MM.1S (cell line): ENCODE data around the gene SSUH2.

Experiments used
- DNase-seq: peaks from one replicate; pipeline ENCODE4 v3.0.0-alpha.2; 2015
- H2AFZ ChIP-seq: fragments of 300-600 bp; sonication (generic); 2 replicates; pipeline ENCODE4 v1.6.0; 2016; ENCODE audit warnings: antibody characterized with exemption, low read length
- H3F3A ChIP-seq: fragments of 300-600 bp; sonication (generic); 2 replicates; pipeline ENCODE4 v1.6.1; 2016; ENCODE audit warnings: mild to moderate bottlenecking, antibody characterized with exemption, low read length, moderate library complexity, mixed read lengths; ENCODE audit not compliant: insufficient read depth
- H3K27ac ChIP-seq: fragments of 300-600 bp; sonication (generic); 2 replicates; pipeline ENCODE4 v1.5.1; 2016; ENCODE audit warnings: mild to moderate bottlenecking, low read length
- H3K27me3 ChIP-seq: fragments of 300-600 bp; sonication (generic); replicated peaks from 2 replicates; pipeline ENCODE4 v1.6.0; 2016; ENCODE audit warnings: low read length; ENCODE audit not compliant: insufficient read depth
- H3K36me3 ChIP-seq: fragments of 300-600 bp; sonication (generic); replicated peaks from 2 replicates; pipeline ENCODE4 v1.6.1; 2016; ENCODE audit warnings: mild to moderate bottlenecking, low read length, mixed read lengths; ENCODE audit not compliant: insufficient read depth
- H3K4me1 ChIP-seq: fragments of 300-600 bp; sonication (generic); 2 replicates; pipeline ENCODE4 v1.6.1; 2016; ENCODE audit warnings: low read length, mixed read lengths
- H3K4me2 ChIP-seq: fragments of 300-600 bp; sonication (generic); 2 replicates; pipeline ENCODE4 v1.6.0; 2016; ENCODE audit warnings: low read depth, low read length
- H3K4me3 ChIP-seq: fragments of 300-600 bp; sonication (generic); 2 replicates; pipeline ENCODE4 v1.5.1; 2016; ENCODE audit warnings: low read length, mixed read lengths
- H3K79me2 ChIP-seq: fragments of 300-600 bp; sonication (generic); 2 replicates; pipeline ENCODE4 v1.6.1; 2016; ENCODE audit warnings: mixed run types, low read length, mixed read lengths
- H3K9ac ChIP-seq: fragments of 300-600 bp; sonication (generic); 2 replicates; pipeline ENCODE4 v1.6.1; 2016; ENCODE audit warnings: low read length, mixed read lengths
- H3K9me2 ChIP-seq: fragments of 300-600 bp; sonication (generic); replicated peaks from 2 replicates; pipeline ENCODE4 v1.6.1; 2016; ENCODE audit warnings: mild to moderate bottlenecking, low read length, mixed read lengths; ENCODE audit not compliant: insufficient read depth
- H3K9me3 ChIP-seq: fragments of 300-600 bp; sonication (generic); replicated peaks from 2 replicates; pipeline ENCODE4 v1.6.1; 2016; ENCODE audit warnings: mild to moderate bottlenecking, low read length, mixed read lengths; ENCODE audit not compliant: insufficient read depth
- H4K20me1 ChIP-seq: fragments of 300-600 bp; sonication (generic); 2 replicates; pipeline ENCODE4 v1.6.1; 2016; ENCODE audit warnings: mild to moderate bottlenecking, low read length, moderate library complexity, mixed read lengths; ENCODE audit not compliant: insufficient read depth
- EZH2 ChIP-seq: fragments of 300-600 bp; sonication (generic); optimal IDR thresholded peaks from 2 replicates; pipeline ENCODE3; 2017; ENCODE audit warnings: low read depth, mild to moderate bottlenecking, antibody characterized with exemption, low read length, mixed read lengths
- EZH2phosphoT487 ChIP-seq: fragments of 300-600 bp; sonication (generic); IDR thresholded peaks from 2 replicates; pipeline ENCODE4 v1.6.1; 2018; ENCODE audit warnings: antibody characterized with exemption, low read length
- TF ChIP-seq, protein P1 (sequence below): fragments of 300-600 bp; sonication (generic); IDR thresholded peaks from 2 replicates; pipeline ENCODE4 v1.5.1; 2016; ENCODE audit warnings: antibody characterized with exemption, low read length, mixed read lengths

SSUH2 gene

DNA sequence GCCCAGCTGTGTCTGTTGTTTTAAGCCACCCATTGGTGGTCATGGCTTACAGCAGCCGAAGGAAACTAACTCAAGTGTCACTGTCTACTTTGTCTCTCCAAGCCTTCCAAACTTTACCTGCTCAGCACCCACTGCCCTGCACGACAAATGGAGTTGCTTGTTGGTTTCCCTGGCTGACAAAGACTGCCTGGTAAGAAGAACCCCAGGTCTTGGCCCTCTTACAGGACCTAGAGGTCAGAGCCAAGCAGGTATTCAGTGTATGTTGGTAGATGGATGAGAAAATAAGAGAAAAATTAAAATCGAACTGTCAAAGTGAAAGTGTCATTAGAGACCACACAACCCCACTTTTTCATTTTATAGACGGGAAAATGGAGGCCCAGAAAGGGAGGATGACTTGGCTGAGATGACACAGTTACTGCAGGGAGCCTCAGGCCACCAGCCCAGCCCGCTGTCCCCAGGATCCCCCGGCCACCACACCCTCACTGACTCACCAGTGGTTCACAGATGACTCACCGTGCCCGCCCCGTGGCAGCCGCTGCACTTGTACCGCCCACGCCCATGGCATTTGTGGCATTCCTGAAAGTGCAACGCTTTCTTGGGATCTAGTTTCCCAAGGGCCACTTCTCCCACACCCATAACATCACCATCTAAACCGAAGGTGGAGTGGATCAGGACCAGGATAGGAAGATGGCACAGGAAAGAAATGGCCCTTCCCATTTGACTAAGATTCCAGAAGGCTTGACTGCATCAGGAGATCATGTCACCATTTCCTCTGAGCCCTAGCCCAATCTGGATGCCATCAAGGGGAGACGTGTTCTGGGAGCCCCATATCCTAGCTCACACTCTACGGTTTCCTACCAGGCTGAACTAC lies 15.2 kb downstream of the SSUH2 start:
- no peak overlapping the region for H3K4me3 ChIP-seq
- H3K4me2 ChIP-seq = no peak overlapping the region

DNA sequence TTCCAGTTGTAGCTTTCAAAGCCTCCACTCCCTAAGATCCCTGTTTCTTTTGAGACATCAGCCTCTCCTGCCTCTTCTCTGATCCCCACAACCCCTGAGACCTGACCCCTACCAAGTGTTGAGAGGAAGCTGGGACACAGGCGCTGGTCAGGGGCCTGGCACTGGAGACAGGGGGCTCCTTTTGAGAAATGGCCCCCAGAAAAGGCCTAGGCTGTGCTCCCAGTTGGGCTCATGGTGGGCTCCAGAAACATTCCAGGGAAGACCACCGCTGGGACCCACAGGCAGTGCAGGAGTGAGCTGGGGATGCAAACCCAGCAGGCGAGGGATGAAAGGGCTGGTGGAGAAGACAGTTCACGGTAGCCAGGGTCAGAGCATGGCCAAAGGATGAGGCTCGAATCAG lies 16.6 kb downstream of the SSUH2 start:
- Histone ChIP-seq H3K9me3 (no peaks in the 10 kb centered on the region), H3K27me3 (no peaks in the 10 kb centered on the region), H3K9me2 (no peaks in the 10 kb centered on the region), H4K20me1 (no peaks in the 10 kb centered on the region), H3F3A (no peaks in the 10 kb centered on the region), H3K9ac (no peak overlapping the region), H3K36me3 (no peaks in the 10 kb centered on the region), H3K4me3 (no peak overlapping the region), H2AFZ (no peak overlapping the region), H3K27ac (no peak overlapping the region), H3K4me1 (no peaks in the 10 kb centered on the region), H3K4me2 (no peak overlapping the region), H3K79me2 (no peaks in the 10 kb centered on the region)
- TF ChIP-seq, protein P1, sequence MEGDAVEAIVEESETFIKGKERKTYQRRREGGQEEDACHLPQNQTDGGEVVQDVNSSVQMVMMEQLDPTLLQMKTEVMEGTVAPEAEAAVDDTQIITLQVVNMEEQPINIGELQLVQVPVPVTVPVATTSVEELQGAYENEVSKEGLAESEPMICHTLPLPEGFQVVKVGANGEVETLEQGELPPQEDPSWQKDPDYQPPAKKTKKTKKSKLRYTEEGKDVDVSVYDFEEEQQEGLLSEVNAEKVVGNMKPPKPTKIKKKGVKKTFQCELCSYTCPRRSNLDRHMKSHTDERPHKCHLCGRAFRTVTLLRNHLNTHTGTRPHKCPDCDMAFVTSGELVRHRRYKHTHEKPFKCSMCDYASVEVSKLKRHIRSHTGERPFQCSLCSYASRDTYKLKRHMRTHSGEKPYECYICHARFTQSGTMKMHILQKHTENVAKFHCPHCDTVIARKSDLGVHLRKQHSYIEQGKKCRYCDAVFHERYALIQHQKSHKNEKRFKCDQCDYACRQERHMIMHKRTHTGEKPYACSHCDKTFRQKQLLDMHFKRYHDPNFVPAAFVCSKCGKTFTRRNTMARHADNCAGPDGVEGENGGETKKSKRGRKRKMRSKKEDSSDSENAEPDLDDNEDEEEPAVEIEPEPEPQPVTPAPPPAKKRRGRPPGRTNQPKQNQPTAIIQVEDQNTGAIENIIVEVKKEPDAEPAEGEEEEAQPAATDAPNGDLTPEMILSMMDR = no peak
- TF ChIP-seq EZH2 = no peak
- no peak for TF ChIP-seq EZH2phosphoT487
- no peak for DNase-seq

More for the DNA sequence above, 15.2 kb downstream of the SSUH2 start:
- TF ChIP-seq EZH2phosphoT487 (no peak), EZH2 (no peak)
- TF ChIP-seq, protein P1 = no peak
- H3K9ac ChIP-seq = no peak overlapping the region
- no peaks in the 10 kb centered on the region for H3K36me3 ChIP-seq
- no peaks in the 10 kb centered on the region for H3K9me3 ChIP-seq
- H2AFZ ChIP-seq = no peak overlapping the region
- H3K9me2 ChIP-seq = no peaks in the 10 kb centered on the region
- no peak overlapping the region for H3K27ac ChIP-seq
- H4K20me1 ChIP-seq = no peaks in the 10 kb centered on the region
- no peaks in the 10 kb centered on the region for H3K79me2 ChIP-seq
- H3K27me3 ChIP-seq = no peaks in the 10 kb centered on the region
- no peak for DNase-seq
- H3F3A ChIP-seq = no peaks in the 10 kb centered on the region
- no peaks in the 10 kb centered on the region for H3K4me1 ChIP-seq

DNA sequence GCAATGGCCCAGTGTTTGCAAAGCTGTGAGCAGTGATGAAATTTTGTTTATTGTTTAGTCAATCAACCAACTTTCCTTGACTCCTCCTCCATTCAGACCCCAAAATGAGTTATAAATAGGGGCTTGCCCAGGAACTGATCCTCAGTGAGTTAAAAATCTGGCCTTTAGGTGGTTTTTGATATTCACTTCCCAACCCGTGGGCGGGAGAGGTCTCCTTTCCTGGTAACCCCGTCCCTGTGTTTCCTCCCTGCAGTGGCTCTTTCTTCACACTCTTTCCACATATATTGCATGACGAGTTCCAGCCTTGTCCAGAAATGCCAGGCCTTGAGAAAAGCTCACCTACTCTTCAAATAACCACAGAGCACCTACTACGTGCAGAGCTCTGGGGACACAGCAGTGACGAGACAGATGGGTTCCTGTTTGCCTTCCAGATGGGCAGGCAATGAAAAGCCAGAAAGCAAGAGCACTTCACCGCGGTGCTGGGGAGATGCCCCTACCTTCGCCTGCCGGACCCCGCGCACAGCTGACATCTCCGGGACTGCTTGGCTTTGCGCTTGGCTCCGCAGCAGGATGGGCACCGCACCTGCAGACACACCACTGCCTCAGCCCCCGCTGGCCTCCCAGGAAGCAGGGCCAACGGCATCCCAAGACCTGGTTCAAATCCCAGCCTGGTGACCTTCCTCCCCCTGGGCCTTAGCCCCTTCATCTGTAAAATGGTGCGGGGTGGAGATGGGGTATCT lies 17.2 kb downstream of the SSUH2 start:
- H3F3A ChIP-seq = no peaks in the 10 kb centered on the region
- no peak overlapping the region for H3K9ac ChIP-seq
- H3K4me1 ChIP-seq = no peaks in the 10 kb centered on the region
- H2AFZ ChIP-seq = no peak overlapping the region
- no peak overlapping the region for H3K4me2 ChIP-seq
- no peaks in the 10 kb centered on the region for H3K27me3 ChIP-seq
- no peaks in the 10 kb centered on the region for H3K36me3 ChIP-seq
- no peaks in the 10 kb centered on the region for H3K9me3 ChIP-seq
- no peaks in the 10 kb centered on the region for H3K9me2 ChIP-seq
- H3K79me2 ChIP-seq = no peaks in the 10 kb centered on the region
- no peak overlapping the region for H3K4me3 ChIP-seq
- no peaks in the 10 kb centered on the region for H4K20me1 ChIP-seq
- no peak overlapping the region for H3K27ac ChIP-seq
- TF ChIP-seq EZH2phosphoT487 = no peak
- no peak for TF ChIP-seq EZH2
- TF ChIP-seq, protein P1 = no peak
- no peak for DNase-seq
